GM21825 (cell line): ENCODE results near the gene EDDM13.
"Not testable (repeated sequence)": the region's sequence is repeated elsewhere in the genome, so short reads cannot be mapped to it uniquely, and the experiment has no call there.

Experiments used
- ATAC-seq: cut with Tn5 transposase; IDR thresholded peaks from one replicate; pipeline ENCODE4 v1.9.1; 2021; ENCODE audit warnings: mild to moderate bottlenecking, moderate library complexity; ENCODE audit not compliant: unreplicated experiment

EDDM13 gene

DNA sequence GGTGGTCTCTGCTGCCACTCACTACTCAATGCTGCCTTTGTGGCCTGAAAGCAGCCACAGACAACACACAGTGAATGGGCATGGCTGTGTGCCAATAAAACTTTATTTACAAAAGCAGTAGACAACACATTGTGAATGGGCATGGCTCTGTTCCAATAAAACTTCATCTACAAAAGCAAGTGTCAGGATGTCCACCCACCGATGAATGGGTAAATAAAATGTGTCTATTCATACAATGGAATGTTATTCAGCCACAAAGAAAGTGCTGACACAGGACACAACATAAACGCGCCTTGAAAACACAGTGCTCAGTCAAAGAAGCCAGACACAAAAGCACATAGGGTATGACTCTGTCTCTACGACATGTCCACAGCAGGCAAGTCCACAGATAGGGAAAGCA is 22.0 kb downstream of the EDDM13 start:
- no peak for ATAC-seq

- no peak for ATAC-seq
These were observed 23.2 kb downstream of the EDDM13 start for GRCh38 chr19:56295531-56296455.

DNA sequence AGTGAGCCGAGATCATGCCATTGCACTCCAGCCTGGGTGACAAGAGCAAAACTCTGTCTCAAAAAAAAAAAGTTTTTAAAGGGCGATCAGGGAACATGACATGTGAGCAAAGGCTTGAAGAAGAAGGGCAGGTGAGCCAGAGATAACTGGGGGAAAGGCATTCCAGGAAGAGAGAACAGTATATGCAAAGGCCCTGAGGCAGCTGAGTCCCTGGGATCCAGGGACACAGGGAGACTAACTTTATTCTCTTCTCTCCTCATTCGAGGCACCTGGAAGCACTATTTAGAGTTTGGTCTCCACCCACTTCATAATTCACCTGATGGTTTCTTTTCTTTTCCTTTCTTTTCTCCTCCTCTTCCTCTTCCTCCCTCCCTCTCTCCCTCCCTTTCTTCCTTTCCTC is 24.5 kb downstream of the EDDM13 start:
- ATAC-seq: no peak

- ATAC-seq: no peak
These were observed 27.1 kb downstream of the EDDM13 start for GRCh38 chr19:56299688-56300087.

GRCh38 chr19:56301155-56301554 is 28.6 kb downstream of the EDDM13 start:
- no peak for ATAC-seq

- no peak for ATAC-seq
These were observed 29.5 kb downstream of the EDDM13 start for GRCh38 chr19:56301886-56302620.

GRCh38 chr19:56304243-56304642 is 31.7 kb downstream of the EDDM13 start:
- ATAC-seq: no peak

DNA sequence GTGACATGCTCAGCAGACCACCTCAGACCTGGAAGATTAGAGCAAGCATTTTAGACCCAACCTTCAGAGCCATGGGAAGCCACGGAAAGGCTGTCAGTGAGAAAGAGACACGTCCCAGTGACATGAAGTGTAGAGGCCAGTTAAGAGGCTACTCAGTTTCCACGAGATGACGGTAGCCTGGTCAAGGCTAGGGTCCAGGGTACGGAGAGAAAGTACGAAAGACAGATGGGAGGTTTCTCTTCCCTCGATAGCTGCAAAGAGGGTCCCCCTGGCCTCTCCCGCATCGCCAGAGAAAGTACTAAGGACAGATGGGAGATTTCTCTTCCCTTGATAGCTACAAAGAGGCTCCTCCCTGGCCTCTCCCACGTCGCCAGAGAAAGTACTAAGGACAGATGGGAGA is 33.5 kb downstream of the EDDM13 start:
- no peak for ATAC-seq

GRCh38 chr19:56307062-56307461 is 34.5 kb downstream of the EDDM13 start:
- ATAC-seq: not testable (repeated sequence)

- no peak for ATAC-seq
These were observed 36.2 kb downstream of the EDDM13 start for GRCh38 chr19:56308792-56309191.

DNA sequence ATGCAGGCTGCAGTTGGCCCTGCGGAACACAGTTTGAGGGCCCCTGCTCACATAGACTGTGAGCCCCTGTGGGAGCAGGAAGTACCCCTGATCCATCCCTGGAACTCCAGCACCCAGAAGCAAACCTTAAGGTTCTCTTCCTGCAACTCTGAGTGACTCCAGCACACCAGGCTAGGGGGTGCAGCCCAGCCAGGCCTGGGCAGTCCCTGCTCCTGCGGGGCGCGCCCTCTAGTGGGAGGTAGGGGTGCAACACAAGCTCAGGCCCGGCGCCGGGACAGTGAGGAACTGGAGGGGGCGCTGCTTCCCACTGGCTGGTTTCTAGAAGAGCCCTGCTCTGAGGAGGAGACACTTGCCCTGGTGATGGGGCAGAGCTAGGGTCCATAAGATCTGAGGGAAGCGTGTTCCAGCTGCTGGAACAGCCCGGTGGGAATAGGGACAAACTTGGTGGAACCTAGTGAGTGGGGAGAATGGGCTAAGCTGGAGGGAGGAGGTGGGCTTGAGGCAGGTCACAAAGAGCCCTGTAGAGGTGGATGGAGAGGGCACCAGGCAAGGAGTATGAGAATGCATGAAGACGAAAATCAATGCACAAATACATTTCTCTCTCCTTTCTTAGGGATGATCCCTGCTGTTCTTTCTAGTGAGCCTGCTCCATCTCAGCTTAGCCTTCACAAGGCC is 37.1 kb downstream of the EDDM13 start:
- no peak for ATAC-seq

GRCh38 chr19:56310462-56310861 is 37.9 kb downstream of the EDDM13 start:
- ATAC-seq: no peak

GRCh38 chr19:56312342-56312741 is 39.8 kb downstream of the EDDM13 start:
- no peak for ATAC-seq

DNA sequence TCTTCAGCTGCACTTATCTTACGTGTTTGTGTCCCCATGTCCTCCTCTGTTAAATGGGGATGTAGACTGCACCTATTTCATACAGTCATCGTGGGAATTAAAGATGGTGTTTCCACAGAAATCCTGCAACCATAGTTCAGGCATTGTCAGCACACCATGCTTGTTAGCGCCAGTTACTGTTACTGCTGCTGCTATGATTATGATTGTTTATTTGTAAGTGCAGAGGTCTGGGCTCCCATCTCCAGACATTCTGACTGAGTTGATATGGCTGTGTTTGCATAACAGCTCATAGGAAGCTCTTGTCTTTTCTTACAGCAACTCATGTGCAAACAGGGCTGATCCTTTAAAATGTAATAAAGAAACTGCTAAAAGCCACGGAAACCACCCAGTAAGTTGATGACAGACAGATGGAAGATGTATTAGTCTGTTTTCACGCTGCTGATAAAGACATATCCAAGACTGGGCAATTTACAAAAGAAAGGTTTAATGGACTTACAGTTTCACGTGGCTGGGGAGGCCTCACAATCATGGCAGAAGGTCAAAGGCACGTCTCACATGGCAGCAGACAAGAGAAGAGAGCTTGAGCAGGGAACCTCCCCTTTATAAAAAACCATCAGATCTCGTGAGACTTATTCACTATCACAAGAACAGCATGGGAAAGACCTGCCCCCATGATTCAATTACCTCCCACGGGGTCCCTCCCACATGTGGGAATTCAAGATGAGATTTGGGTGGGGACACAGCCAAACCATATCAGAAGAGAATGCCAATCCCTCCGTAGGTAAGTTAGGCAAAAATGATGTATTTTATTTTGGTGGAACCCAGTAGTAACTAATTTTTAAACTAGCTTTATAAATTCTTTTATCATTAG is 40.5 kb downstream of the EDDM13 start:
- no peak for ATAC-seq

- ATAC-seq: peak; percentile 1
These were observed 41.5 kb downstream of the EDDM13 start for GRCh38 chr19:56314018-56314380.

DNA sequence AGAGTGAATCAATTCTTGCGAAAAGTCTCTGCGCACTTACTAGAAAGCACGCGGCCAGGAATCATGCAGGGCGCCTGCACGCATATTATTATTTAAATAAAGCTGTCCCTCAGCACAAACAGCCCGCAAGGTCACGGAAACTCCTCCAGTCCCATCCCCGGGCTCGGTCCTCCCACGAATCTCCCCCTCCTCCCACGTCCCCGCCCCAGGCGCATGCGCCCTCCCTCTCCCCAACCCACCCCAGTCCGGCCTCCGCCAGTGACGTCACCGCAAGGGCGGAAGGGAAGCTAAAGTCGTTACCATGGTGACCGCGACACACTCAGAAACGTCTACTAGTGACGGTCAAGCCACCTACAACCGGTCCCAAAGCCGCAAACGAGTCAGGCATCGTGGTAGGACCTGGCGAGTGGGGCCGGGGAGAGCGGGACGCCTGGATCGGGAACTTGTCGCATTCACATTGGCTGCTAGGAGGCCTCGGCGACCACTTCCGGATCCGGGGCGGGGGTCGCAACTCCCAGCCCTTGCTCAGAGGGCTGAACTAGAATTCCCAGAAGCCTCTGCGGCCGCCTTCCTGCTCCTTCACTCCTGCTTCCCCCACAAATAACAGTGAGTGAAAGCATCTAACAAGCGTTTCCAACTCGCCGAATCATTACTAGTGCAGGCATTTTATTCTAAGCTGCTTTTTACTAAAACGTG is 42.0 kb downstream of the EDDM13 start, which contains the start of gene ZSCAN5A:
TSS of gene ZSCAN5A (minus strand) at position 459 of the 696 bp plus-strand sequence. CDS start 89,793 bp downstream, outside the sequence.
- peak; percentile 73 for ATAC-seq

DNA sequence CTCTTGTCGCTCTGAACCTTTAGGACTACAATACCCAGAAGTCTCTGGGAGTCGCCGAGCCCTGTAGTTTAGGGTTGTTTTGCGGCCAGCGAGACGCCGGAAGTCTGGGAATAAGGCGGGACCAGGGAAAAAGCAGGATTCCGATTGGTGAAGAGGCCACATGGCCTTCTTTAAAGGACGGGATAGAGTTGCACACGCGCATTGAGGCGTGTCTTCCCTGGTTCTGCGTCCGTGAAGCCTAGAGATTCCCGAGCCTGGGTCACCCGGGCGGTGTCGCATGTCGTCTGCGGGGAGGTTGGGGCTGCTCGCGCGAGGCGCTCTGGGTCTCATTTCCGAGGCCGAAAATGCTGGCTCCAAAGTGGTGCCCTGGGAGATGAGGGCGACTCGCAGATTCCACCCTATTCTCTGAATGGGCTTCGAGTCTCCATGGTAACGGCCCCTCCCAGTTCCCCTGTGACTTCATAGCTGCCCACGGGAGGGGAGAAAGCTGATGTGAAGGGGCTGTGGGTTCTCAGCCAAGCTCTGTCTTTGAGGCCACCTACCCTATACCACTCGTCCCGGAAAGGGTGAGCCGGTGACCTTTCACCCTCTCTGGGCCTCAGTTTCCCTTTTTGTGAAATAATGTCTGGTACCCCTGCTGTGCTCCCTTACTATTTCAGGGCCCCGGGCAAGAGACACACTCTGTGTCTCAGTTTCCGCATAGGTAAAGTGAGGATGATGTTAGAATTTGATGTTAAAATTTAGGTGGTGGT is 42.7 kb downstream of the EDDM13 start:
- peak; percentile 80 for ATAC-seq

GRCh38 chr19:56316728-56317127 is 44.2 kb downstream of the EDDM13 start:
- no peak for ATAC-seq

- no peak for ATAC-seq
These were observed 45.2 kb downstream of the EDDM13 start for GRCh38 chr19:56317749-56318148.
